C4-2B (cell line): ENCODE results near the gene PRICKLE3.
A peak's percentile ranks its signal among the peaks of the same experiment; 100 is the strongest.

ENCODE experiments used
- H3K27ac ChIP-seq: fragments of 450-650 bp; 2 replicates; pipeline ENCODE4 v1.5.1; 2017
- ZFX ChIP-seq: fragments of 450-650 bp; IDR thresholded peaks from 2 replicates; pipeline ENCODE4 v1.6.1; 2017
- TF ChIP-seq, protein P1 (sequence below): fragments of 450-650 bp; conservative IDR thresholded peaks from 2 replicates; pipeline ENCODE4 v1.5.1; 2017; ENCODE audit warnings: mild to moderate bottlenecking

Gene PRICKLE3

DNA sequence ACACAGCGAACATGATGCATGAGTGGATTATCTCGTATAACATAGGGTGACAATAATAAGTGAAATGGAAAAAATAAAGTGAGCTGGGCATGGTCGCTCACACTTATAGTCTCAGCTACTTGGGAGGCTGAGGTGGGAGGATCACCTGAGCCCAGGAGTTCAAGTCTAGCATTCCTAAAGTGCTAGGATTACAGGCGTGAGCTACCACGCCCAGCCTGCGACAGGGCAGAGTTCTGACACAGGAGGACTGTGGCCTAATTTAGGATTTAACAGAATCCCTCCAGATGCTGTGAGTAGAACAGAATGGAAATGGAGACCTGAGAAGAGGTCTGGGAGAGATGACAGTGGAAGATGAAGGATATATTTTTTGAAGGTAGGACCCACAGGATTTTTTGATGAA is 3.4 kb upstream of the PRICKLE3 start:
- H3K27ac ChIP-seq = peak overlapping the region; percentile 86
- TF ChIP-seq ZFX = no peak
- TF ChIP-seq, protein P1, sequence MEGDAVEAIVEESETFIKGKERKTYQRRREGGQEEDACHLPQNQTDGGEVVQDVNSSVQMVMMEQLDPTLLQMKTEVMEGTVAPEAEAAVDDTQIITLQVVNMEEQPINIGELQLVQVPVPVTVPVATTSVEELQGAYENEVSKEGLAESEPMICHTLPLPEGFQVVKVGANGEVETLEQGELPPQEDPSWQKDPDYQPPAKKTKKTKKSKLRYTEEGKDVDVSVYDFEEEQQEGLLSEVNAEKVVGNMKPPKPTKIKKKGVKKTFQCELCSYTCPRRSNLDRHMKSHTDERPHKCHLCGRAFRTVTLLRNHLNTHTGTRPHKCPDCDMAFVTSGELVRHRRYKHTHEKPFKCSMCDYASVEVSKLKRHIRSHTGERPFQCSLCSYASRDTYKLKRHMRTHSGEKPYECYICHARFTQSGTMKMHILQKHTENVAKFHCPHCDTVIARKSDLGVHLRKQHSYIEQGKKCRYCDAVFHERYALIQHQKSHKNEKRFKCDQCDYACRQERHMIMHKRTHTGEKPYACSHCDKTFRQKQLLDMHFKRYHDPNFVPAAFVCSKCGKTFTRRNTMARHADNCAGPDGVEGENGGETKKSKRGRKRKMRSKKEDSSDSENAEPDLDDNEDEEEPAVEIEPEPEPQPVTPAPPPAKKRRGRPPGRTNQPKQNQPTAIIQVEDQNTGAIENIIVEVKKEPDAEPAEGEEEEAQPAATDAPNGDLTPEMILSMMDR = no peak

DNA sequence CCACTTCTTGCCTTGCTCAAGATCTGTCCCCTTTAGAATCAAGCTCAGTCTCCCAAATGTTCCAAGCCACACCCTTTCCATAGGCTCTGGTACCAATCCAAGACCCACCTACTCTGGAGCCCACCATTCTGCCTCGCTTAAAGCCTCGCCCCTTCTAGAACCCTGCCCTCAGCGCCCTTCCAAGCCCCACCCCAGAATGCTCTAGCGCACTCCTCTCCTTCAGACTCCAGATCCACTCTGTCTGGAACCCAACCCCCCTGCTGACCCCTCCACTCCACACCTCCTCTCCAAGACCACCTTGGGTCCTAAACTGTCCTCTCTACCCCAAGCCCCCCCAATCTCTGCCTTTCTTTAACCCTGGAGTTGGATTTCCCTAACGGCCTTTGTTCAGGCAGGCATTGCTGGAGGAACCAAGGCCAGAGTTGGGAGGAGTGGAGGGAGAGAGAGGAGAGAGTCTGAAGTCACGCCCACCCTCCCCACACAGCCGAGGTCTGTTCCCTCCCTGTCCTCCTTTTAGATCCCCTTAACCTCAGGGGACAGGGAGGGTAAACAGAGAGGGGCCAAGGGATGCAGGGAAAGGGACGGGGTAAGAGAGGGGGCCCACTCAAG is 2.4 kb upstream of the PRICKLE3 start:
- TF ChIP-seq, protein P1 = no peak
- no peak for TF ChIP-seq ZFX
- no peak overlapping the region for H3K27ac ChIP-seq

DNA sequence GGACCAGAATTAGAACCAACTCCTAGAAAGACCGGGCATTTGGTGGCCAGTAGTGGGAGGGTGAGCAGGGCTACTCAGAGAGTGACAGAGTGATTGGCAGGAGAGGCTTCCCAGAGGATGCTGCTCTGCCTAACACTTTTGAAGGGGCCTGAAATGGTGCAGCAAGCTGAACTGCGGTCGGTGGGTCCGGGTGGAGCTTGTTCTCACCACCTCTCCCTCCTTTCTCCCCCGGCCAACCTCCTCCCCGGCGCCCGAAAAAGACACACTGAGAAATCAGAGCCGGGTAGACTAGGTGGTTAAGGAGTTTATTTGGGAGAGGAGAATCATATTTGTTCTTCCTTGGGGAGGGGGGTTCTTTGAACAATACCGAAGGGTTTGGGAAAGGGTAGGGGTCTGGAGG is 1.4 kb upstream of the PRICKLE3 start:
- TF ChIP-seq ZFX = no peak
- TF ChIP-seq, protein P1 = no peak
- no peak overlapping the region for H3K27ac ChIP-seq

DNA sequence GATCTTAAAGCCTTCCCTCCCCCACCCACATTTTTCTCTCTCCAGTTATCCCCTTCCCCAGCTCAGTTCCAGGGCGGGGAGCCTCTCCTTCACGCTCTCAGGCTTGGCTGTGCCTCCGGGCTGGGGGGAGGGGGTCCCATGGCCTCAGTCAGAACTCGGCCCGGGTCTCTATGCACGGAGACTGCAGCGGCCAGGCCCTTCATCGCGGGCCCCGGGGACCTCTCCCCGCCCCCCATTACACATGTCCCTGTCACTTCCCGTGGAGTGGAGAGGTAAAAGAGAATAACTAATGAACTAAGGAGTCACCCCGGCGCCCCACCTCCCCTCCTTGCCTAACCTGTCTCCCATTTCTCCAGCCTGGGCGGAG is 838 bp upstream of the PRICKLE3 start:
- peak overlapping the region; percentile 79; the same call in 1 of the 2 replicates for H3K27ac ChIP-seq
- TF ChIP-seq ZFX = no peak
- TF ChIP-seq, protein P1 = no peak

DNA sequence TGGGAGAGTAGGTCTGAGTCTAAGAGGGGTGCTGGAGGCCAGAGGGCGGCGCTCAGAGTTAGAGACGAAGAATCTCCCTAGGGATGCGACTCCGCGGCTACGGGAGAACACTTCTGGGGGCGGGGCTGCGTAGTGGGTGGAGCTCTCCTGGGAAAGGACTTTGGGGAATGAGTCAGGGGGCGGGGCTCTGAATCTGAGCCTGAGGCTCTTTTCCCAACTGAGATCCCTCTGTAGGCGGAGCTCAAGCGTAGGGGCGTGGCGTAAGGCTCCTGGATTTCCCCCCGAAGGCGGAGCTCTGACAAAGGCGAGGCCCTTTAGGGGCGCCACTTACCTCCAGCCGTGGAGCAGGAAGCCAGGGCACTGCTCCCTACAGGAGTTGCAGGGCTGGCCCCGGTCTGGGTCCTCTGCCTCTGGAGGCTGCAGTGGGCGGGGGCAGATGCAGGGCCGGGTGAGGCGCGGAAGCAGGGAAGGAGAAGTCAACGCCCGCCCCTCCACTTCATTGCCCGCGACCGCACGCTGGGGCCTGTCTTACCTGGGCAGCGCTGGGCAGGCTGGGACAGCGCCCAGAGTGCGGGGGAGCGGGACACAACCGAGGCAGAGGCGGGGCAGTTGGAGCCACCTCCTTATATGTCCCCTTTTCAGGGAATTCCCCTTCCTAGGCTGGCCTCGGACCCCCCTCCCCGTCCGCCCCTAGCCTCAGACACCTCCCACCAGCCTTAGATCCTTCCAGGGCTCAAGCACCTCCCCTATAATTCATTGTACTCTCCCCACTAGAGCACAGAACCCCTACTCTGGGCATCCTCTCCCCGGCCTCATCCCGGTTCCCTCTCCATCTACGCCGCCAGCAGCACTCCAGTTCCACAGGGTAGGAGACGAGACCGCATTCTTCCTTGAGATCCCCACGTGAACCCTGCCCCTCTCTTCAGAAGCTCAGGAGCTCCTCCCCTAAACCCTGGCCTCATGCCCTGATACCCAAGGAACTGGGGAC is 1.6 kb downstream of the PRICKLE3 start:
- TF ChIP-seq, protein P1 = no peak
- no peak for TF ChIP-seq ZFX
- peak overlapping the region; percentile 79 for H3K27ac ChIP-seq

DNA sequence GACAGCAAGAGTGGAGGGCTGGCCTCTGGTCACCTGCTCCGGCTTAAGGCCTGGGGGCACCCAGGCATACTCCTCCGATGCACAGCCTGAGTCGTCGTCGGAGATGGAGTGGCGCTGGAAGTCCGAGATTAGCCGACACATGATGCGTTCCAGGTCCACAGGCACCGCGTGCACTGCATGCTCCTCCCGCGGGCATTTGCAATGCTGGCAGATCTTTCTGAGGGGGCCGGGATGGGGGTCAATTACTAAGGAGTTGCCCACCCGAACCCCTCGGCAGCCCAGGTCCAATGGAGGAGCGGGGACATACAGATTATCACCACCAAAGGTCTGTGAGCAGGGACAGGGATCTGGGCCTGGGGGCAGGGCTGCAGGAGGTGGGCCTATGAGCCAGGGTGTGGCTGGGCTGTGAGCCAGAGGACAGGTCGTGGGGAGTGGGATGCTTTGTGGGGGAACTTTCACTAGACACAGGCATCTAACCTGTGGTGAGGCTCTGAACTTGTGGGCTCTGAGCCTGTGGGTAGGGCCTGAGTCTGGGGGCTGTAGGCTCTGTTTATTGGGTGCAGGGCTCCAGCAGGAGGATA is 2.4 kb downstream of the PRICKLE3 start:
- H3K27ac ChIP-seq = no peak overlapping the region
- TF ChIP-seq ZFX = no peak
- TF ChIP-seq, protein P1 = no peak

DNA sequence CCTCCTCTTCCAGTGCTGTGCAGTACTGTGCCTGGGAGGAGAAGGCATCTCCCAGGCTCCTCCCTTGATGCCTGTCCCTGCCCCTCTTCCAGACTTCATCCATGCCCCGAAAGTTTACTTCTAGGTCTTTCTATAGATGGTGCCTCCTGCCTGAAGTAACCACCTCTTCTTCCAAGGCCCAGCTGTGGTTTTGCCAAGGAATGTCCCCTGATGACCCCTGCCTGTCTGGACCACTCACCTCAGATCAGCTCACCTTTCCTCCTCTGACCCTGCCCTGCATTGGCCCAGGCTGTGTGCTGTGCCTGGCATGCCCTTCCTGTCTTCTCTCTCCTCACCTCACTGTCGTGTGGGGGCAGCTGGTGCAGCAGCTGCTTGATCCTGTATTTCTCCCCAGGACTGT is 6.8 kb downstream of the PRICKLE3 start:
- TF ChIP-seq, protein P1 = no peak
- TF ChIP-seq ZFX = no peak

More for the DNA sequence above, 6.8 kb downstream of the PRICKLE3 start:
- H3K27ac ChIP-seq = no peak overlapping the region
